ENCODE measurements around the gene CLASRP. TPM values are rescaled to one million over a fixed set of nuclear protein-coding genes. Genes with fewer than 3 reads are reported as not detected.

CLASRP gene
- total RNA-seq, 1 experiment from 2014 or later, result 87.1 TPM

- no peak overlapping the region for H3K18ac ChIP-seq (ENCODE audit: insufficient read length, low read depth, low read length)
- no peak overlapping the region for H3K4me3 Mint-ChIP-seq
- no peak for DNase-seq
- H3K27me3 ChIP-seq (ENCODE audit: insufficient read depth, low read length), result no peaks in the 10 kb centered on the region
- no peaks in the 10 kb centered on the region for H3K9me3 ChIP-seq (ENCODE audit: control insufficient read depth, low read depth, low read length)
- no peak overlapping the region for H2BK5ac ChIP-seq (ENCODE audit: insufficient read length, low read length)
- no peaks in the 10 kb centered on the region for H3K79me2 ChIP-seq (ENCODE audit: insufficient read depth, low read length)
- no peak overlapping the region for H3K4ac ChIP-seq (ENCODE audit: low read depth, low read length)
- no peaks in the 10 kb centered on the region for H3K9me3 Mint-ChIP-seq
- H4K5ac ChIP-seq (ENCODE audit: insufficient read length, low read depth, low read length), result no peak overlapping the region
- no peak overlapping the region for H3K27ac ChIP-seq (ENCODE audit: insufficient read length, low read depth, low read length)
- TF ChIP-seq CTCF (conservative IDR thresholded peaks at IDR 0.05), result no peak
- H2AK5ac ChIP-seq (ENCODE audit: insufficient read length, low read length), result no peak overlapping the region
- no peaks in the 10 kb centered on the region for H3K23me2 ChIP-seq (ENCODE audit: insufficient read length, low read depth, low read length, poor library complexity, severe bottlenecking)
- no peaks in the 10 kb centered on the region for H3K79me1 ChIP-seq (ENCODE audit: insufficient read depth, low read depth, low read length, poor library complexity, severe bottlenecking)
- H3K14ac ChIP-seq (ENCODE audit: insufficient read depth, low read length), result no peak overlapping the region
- no peak overlapping the region for H3K4me2 ChIP-seq (ENCODE audit: insufficient read depth, insufficient read length, low read length)
- H3T11ph ChIP-seq (ENCODE audit: low read length), result no peak overlapping the region
- H4K20me1 ChIP-seq (ENCODE audit: control insufficient read depth, insufficient read depth, insufficient read length), result no peaks in the 10 kb centered on the region
- no peak overlapping the region for H2BK15ac ChIP-seq (ENCODE audit: low read depth, low read length)
- H3K36me3 Mint-ChIP-seq (ENCODE audit: insufficient read depth in 1 of 3, low read depth in 3 of 3), result peaks cover 13 to 45% (median 39%) of the 10 kb centered on the region in 3 experiments; a peak in 6 of 7 replicates
- H2AFZ ChIP-seq (ENCODE audit: low read length), result no peak overlapping the region
- no peak overlapping the region for H3K9ac ChIP-seq (ENCODE audit: extremely low read depth, insufficient read length, low read length)
- H3K23ac ChIP-seq (ENCODE audit: insufficient read length, low read depth, low read length), result no peak overlapping the region
- no peak overlapping the region for H3K56ac ChIP-seq (ENCODE audit: insufficient read length, low read depth, low read length)
- H4K8ac ChIP-seq (replicated peaks; ENCODE audit: insufficient read length, low read depth, low read length), result no peak overlapping the region
- H3K27me3 Mint-ChIP-seq (ENCODE audit: low read depth), result no peaks in the 10 kb centered on the region
- no CpG with 5 or more reads among the region's 12 CpGs for WGBS (ENCODE audit: extremely low coverage, insufficient read length, low lambda C conversion rate)
- no peak overlapping the region for H2BK120ac ChIP-seq (ENCODE audit: low read depth, low read length, poor library complexity, severe bottlenecking)
- H2BK12ac ChIP-seq (ENCODE audit: insufficient read length, low read depth, low read length), result no peak overlapping the region
- no peaks in the 10 kb centered on the region for H3K4me1 Mint-ChIP-seq
- no peak overlapping the region for H3K27ac Mint-ChIP-seq
- no peak overlapping the region for H2BK20ac ChIP-seq (ENCODE audit: low read depth, low read length, poor library complexity, severe bottlenecking)
- H4K91ac ChIP-seq (ENCODE audit: insufficient read length, low read depth, low read length), result no peak overlapping the region
- no peaks in the 10 kb centered on the region for H3K4me1 ChIP-seq (ENCODE audit: insufficient read depth, low read length)
These were observed 47.9 kb upstream of the CLASRP start for GRCh38 chr19:44990966-44991365.
